NCI-H1417 (cell line): Measurements from ENCODE around the gene MAML2.
A peak's percentile ranks its signal among the peaks of the same experiment; 100 is the strongest.

ENCODE experiments used
- DNase-seq, 3 experiments: peaks; one replicate each; lab custom pipeline; 2025; lab: John Stamatoyannopoulos, UW

MAML2 gene

GRCh38 chr11:96339706-96340554 lies 3.1 kb downstream of the MAML2 start:
- DNase-seq: no peak

- no peak for DNase-seq
Observed at GRCh38 chr11:96338910-96339705, 3.9 kb downstream of the MAML2 start.

GRCh38 chr11:96337541-96338431 lies 5.2 kb downstream of the MAML2 start:
- no peak for DNase-seq

GRCh38 chr11:96335388-96335787 lies 7.6 kb downstream of the MAML2 start:
- peak in 1 of 3 experiments; percentile 45 for DNase-seq

- DNase-seq: no peak
Observed at GRCh38 chr11:96334219-96334618, 8.8 kb downstream of the MAML2 start.

DNA sequence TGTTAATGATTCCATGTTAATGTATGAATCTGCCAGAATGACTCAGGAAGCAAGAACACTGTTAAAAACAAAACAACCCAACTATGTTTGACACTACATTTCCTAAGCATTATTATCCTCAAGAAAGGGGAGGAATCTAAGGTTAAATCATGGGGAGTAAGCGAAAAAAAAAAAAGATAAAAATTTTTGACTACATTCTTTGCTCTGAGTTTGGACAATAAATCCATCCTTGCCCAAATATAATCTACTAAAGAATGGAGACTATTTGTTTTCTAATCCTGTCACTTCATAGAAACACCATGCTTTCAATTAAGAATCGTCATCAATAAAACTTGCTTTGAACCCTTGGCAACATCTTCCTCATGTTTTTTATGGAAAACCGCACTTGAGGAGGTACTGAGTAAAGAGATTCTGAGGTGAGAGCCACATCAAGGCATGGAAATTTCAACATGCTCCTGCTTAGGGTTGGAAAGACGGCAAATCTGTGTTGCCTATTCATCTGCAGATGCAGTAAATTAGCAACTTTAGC lies 9.7 kb downstream of the MAML2 start:
- DNase-seq: no peak

DNA sequence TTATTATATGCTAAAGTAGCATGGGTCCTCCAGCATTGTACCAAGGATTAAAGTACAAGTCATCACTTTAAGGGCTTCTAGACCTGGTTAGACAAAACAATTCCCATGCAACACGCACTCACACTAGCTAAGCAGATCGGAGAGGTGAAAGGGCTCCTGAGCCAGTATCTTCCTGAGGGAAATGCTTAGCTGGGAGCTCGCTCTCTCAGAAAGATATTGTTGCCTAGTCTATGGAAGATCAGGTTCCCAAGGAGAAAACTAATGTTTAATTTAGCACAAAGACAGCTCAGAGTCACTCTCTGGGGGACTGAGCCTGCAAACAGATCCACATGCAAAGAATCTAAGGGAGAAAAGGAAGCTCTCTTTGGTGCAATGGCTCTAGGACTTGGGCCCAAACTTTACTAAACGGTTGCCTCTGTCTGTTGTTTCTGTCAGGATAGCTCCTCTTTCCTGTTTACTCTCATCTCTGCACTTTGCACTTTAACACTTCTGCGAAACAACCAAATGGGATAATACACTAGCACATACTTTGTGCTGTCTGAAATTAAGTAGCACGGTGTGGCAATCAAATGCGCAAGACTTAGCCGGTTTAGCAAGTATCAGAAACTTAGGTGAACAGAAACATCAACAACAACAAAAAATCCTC lies 10.7 kb downstream of the MAML2 start:
- no peak for DNase-seq

GRCh38 chr11:96331699-96332116 lies 11.3 kb downstream of the MAML2 start:
- no peak for DNase-seq

DNA sequence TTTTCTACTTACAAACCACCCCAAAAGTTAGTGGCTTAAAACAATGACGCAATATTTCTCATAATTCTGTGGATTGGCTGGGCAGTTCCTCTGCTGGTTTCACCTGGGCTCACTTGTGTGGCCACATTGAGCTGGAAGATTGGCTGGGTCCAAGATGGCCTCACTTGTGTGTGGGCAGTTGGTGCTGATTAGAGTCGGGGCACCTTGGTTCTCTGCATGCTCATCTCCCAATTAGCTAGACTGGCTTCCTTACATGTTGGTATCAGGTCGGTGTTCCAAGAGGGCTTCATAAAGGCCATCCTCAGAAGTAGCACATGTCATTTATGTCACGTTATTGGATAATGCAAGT lies 12.5 kb downstream of the MAML2 start:
- no peak for DNase-seq

- DNase-seq: no peak
Observed at GRCh38 chr11:96329855-96330510, 13.0 kb downstream of the MAML2 start.

GRCh38 chr11:96329419-96329818 lies 13.6 kb downstream of the MAML2 start:
- DNase-seq: no peak

- peak in 2 of 3 experiments; percentile 33 to 74 for DNase-seq
Observed at GRCh38 chr11:96328395-96329010, 14.5 kb downstream of the MAML2 start.

DNA sequence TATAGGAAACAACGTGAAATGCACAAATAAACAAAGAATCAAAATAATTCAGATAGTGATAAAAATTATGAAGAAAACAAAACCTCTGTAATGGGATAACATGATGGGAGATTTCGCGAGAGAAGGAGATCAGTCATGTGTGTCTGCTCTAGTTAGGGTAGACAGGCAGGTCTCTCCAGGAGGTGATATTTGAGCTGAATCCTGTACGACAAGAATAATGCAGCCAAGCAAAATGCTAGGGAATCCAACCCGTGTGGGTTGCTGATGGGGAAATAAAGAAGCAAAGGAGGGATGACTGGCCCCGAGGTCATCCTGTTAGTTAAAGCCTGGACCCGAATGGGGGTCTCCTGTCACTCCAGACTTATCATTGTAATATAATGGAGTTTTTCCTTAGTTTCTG lies 16.0 kb downstream of the MAML2 start:
- DNase-seq: no peak

GRCh38 chr11:96324912-96325311 lies 18.1 kb downstream of the MAML2 start:
- DNase-seq: no peak

DNA sequence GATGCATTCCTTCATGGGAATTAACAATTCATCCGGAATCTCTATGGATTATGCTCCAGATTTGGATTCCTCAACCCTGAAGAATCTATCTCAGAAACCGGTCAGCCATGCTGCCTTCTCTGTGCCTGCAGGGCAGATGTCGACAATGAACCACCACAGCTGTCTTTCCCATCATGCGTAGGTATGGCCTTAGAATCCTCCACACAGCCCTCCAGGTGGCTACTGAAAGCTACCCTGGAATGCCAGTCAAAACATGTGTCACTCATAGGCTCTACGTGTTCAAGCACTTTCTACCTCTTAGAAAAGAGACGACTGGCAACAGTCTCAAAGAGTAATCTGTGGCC lies 19.4 kb downstream of the MAML2 start:
- DNase-seq: no peak

GRCh38 chr11:96322775-96323641 lies 20.0 kb downstream of the MAML2 start:
- DNase-seq: no peak

DNA sequence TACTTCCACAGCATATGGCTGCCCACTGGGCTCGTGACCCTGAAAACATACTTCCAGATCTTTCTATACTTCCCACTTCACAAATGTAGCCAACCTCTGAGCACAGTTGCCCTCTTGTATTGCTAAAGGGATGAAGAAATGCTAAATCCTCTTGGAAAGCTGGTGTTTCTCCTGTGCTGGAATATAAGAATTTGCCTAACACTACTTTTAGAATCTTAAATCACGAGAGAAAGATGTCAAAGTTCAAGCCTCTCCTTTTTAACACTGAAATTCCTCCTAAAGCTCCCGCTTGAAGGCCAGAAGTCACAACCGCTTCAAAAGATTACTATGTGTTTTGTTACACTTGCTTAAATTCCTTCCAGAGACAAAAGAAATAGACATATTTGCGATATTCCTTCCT lies 21.9 kb downstream of the MAML2 start:
- no peak for DNase-seq

DNA sequence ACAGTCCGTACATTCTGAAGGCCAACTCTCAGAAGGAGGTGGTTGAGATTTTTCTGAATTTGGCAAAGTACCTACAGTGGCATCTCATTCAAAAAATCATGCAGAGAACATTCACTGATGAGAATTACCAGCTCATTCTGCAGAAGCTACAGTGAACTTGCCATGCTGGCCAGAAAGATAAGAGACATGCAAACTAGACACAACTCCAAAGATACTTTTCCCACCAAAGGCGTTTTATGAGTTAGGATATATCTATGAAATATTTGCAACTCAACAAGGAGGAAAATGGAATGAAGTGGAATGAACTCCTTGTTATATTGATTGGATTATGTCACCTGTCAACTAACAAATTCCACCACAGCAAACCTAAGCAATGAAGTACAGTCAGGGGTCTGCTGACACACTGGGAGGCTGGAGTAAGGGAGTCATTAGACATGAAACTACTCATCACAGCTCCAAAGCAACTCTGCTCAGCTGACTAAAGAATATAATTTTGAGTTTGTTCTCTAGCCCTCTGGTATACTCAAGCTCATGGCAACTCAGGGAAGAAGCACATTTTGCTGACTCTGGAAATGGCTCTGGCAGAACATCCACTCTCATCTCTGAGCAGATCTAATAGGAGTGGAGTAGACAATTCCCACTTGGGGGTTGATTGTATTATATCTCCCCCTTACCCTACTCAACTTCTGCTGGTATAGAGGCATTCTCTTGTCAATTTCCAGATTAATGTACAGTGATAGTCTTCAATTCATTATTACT lies 22.9 kb downstream of the MAML2 start:
- DNase-seq: no peak

DNA sequence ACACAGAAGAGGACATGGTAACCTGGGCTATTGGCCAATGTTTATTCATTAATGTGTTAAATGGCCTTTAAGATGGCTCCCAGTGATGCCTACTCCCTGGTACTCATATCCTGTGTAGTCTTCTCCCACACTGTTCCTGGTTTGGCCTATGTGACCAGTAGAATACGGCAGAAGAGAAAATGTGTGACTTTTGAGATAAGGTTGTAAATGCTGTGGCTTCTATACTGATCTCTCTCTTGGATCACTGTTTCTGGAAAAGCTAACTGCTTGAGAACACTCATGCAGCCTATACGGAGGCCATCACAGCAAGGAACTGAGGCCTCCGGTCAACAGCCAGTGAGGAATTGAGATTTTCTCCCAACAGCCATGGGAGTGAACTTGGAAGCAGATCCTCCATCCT lies 24.1 kb downstream of the MAML2 start:
- DNase-seq: no peak
